HG03066 (cell line): ENCODE measurements around the gene RNASE12.

ENCODE experiments used
- ATAC-seq: cut with Tn5 transposase; IDR thresholded peaks from one replicate; pipeline ENCODE4 v1.9.1; 2021; ENCODE audit warnings: low read depth; ENCODE audit not compliant: unreplicated experiment

Gene RNASE12

GRCh38 chr14:20548414-20549158 is 42.6 kb downstream of the RNASE12 start:
- ATAC-seq = no peak

- ATAC-seq = no peak
These were observed 44.3 kb downstream of the RNASE12 start for GRCh38 chr14:20546877-20547276.
